BJ (cell line): Measurements from ENCODE around the gene TRAPPC3. TPM values are rescaled to one million over a fixed set of nuclear protein-coding genes. Genes with fewer than 3 reads are reported as not detected.

Experiments
- CTCF ChIA-PET: fragments of 350-600 bp; formaldehyde crosslinking; extraction: SDS; loops from one replicate; lab custom pipeline; 2021; ENCODE audit warnings: antibody characterized with exemption, inconsistent platforms; lab: Yijun Ruan, JAX
- POLR2A ChIA-PET: fragments of 300-600 bp; sonication (Branson Sonifier 250); formaldehyde crosslinking; extraction: SDS; loops from one replicate; lab custom pipeline; 2021; ENCODE audit warnings: antibody characterized with exemption; lab: Charles Lee
- DNase-seq: peaks from one replicate; pipeline ENCODE4 v3.0.0-alpha.2; 2011; ENCODE audit warnings: low read depth
- H3K27me3 ChIP-seq: 2 replicates; pipeline ENCODE4 v1.6.0; 2011; ENCODE audit warnings: low read length; ENCODE audit not compliant: control insufficient read depth, insufficient read depth
- H3K36me3 ChIP-seq: 2 replicates; pipeline ENCODE4 v1.5.1; 2011; ENCODE audit warnings: low read length; ENCODE audit not compliant: control insufficient read depth, insufficient read depth
- H3K4me3 ChIP-seq: 2 replicates; pipeline ENCODE4 v1.5.1; 2011; ENCODE audit warnings: low read depth, mild to moderate bottlenecking, control low read depth, low read length
- CTCF ChIP-seq: IDR thresholded peaks from 2 replicates; pipeline ENCODE4 v1.5.1; 2011; ENCODE audit warnings: low read depth, mild to moderate bottlenecking, control low read depth, inconsistent platforms, low read length, moderate library complexity; ENCODE audit not compliant: insufficient read depth
- polyA plus RNA-seq: library from polyadenylated mRNA; depleted of rRNA; stranded (reverse); fragments of >200 nt; gene quantifications from 2 replicates; pipeline ENCODE4 v1.2.3, GENCODE V29; 2011

The TRAPPC3 gene
- polyA plus RNA-seq, 1 experiment, result 65.4 TPM

- no peak overlapping the region for H3K4me3 ChIP-seq
- no peak for TF ChIP-seq CTCF
- peak; percentile 84 for DNase-seq
- CTCF ChIA-PET, result interaction anchor here (0.5 to 4.3 kb wide), 50 partner anchors 10 to 1384 kb away, joined by 3 to 94 read pairs (median 4); partner anchors contain the start of genes EVA1B and THRAP3
- no peaks in the 10 kb centered on the region for H3K36me3 ChIP-seq
- H3K27me3 ChIP-seq, result no peaks in the 10 kb centered on the region
- POLR2A ChIA-PET, result interaction anchor here (1.2 to 3.2 kb wide), 2 partner anchors 11 to 74 kb away, joined by 7 to 9 read pairs; partner anchors contain the start of gene THRAP3
Measured at GRCh38 chr1:36150296-36151133, 1.2 kb upstream of the TRAPPC3 start.

GRCh38 chr1:36149973-36150295, 648 bp upstream of the TRAPPC3 start:
- TF ChIP-seq CTCF, result no peak
- no peak for DNase-seq
- Histone ChIP-seq H3K27me3 (no peaks in the 10 kb centered on the region), H3K36me3 (no peaks in the 10 kb centered on the region), H3K4me3 (no peak overlapping the region)
- ChIA-PET CTCF (interaction anchor here (0.5 to 4.3 kb wide), 53 partner anchors 11 to 1384 kb away, joined by 3 to 94 read pairs (median 4); partner anchors contain the start of genes EVA1B and THRAP3), POLR2A (interaction anchor here (0.6 to 3.2 kb wide), 3 partner anchors 11 to 97 kb away, joined by 3 to 9 read pairs (median 7); partner anchors contain the start of gene THRAP3)

GRCh38 chr1:36148821-36149236, 457 bp downstream of the TRAPPC3 start:
- Histone ChIP-seq H3K27me3 (no peaks in the 10 kb centered on the region), H3K4me3 (peak overlapping the region; percentile 97), H3K36me3 (no peaks in the 10 kb centered on the region)
- POLR2A ChIA-PET, result interaction anchor here (3.2 kb wide), 1 partner anchor 12 kb away, joined by 9 read pairs; no protein-coding TSS in a partner anchor
- DNase-seq, result no peak
- no peak for TF ChIP-seq CTCF
- CTCF ChIA-PET, result interaction anchor here (0.6 to 4.3 kb wide), 36 partner anchors 12 to 276 kb away, joined by 3 to 94 read pairs (median 6); partner anchors contain the start of genes EVA1B, TEKT2 and THRAP3

GRCh38 chr1:36144413-36144812, 4.9 kb downstream of the TRAPPC3 start:
- Histone ChIP-seq H3K4me3 (no peak overlapping the region), H3K27me3 (no peaks in the 10 kb centered on the region), H3K36me3 (no peaks in the 10 kb centered on the region; the same call in 1 of the 2 replicates)
- no peak for TF ChIP-seq CTCF
- no peak for DNase-seq
- ChIA-PET POLR2A (no interaction called here), CTCF (interaction anchor here (0.7 to 4.0 kb wide), 4 partner anchors 10 to 80 kb away, joined by 3 to 22 read pairs (median 3); partner anchors contain the start of gene THRAP3)

- no peaks in the 10 kb centered on the region for H3K27me3 ChIP-seq
- ChIA-PET POLR2A (no interaction called here), CTCF (interaction anchor here (1.6 kb wide), 1 partner anchor 44 kb away, joined by 3 read pairs; no protein-coding TSS in a partner anchor)
- H3K4me3 ChIP-seq, result no peak overlapping the region
- DNase-seq, result no peak
- H3K36me3 ChIP-seq, result no peaks in the 10 kb centered on the region; the same call in 1 of the 2 replicates
- TF ChIP-seq CTCF, result no peak
Measured at GRCh38 chr1:36143424-36143823, 5.9 kb downstream of the TRAPPC3 start.
